ENCODE measurements around the gene DDX11.
"Not testable (repeated sequence)": the region's sequence is repeated elsewhere in the genome, so short reads cannot be mapped to it uniquely, and the experiment has no call there.

Gene DDX11

GRCh38 chr12:31070971-31071740 lies 2.5 kb upstream of the DDX11 start:
- H3K27me3 Mint-ChIP-seq (ENCODE audit: low read depth, poor library complexity); H3K4me3 Mint-ChIP-seq; DNase-seq; H3K36me3 Mint-ChIP-seq (ENCODE audit: low read depth); H3K27ac Mint-ChIP-seq; H3K9me3 Mint-ChIP-seq: not testable (repeated sequence)
- H3K4me1 Mint-ChIP-seq = peaks cover 30% of the 10 kb centered on the region

- Mint-ChIP-seq H3K4me1 (peaks cover 38% of the 10 kb centered on the region), H3K4me3 (peak overlapping the region; percentile 98), H3K36me3 (ENCODE audit: low read depth) (peaks cover 15% of the 10 kb centered on the region)
- not testable (repeated sequence) for H3K9me3 Mint-ChIP-seq; DNase-seq; H3K27ac Mint-ChIP-seq; H3K27me3 Mint-ChIP-seq (ENCODE audit: low read depth, poor library complexity)
Observed at GRCh38 chr12:31072962-31073361, 698 bp upstream of the DDX11 start.

- peak; percentile 45 for TF ChIP-seq CTCF (IDR thresholded peaks at IDR 0.05)
- Mint-ChIP-seq H3K4me3 (peak overlapping the region; percentile 98), H3K27ac (peak overlapping the region; percentile 98), H3K4me1 (peaks cover 41% of the 10 kb centered on the region), H3K36me3 (ENCODE audit: low read depth) (peaks cover 20% of the 10 kb centered on the region)
- not testable (repeated sequence) for H3K9me3 Mint-ChIP-seq; H3K27me3 Mint-ChIP-seq (ENCODE audit: low read depth, poor library complexity)
- DNase-seq = peak; percentile 29
Observed at GRCh38 chr12:31074333-31074874, 744 bp downstream of the DDX11 start.

- H3K9me3 Mint-ChIP-seq; H3K27ac Mint-ChIP-seq; DNase-seq; H3K27me3 Mint-ChIP-seq (ENCODE audit: low read depth, poor library complexity); H3K4me3 Mint-ChIP-seq: not testable (repeated sequence)
- Mint-ChIP-seq H3K4me1 (peaks cover 59% of the 10 kb centered on the region), H3K36me3 (ENCODE audit: low read depth) (peaks cover 26% of the 10 kb centered on the region)
Observed at GRCh38 chr12:31076150-31076549, 2.5 kb downstream of the DDX11 start.

- Mint-ChIP-seq H3K36me3 (ENCODE audit: low read depth) (peaks cover 26% of the 10 kb centered on the region), H3K4me1 (peaks cover 60% of the 10 kb centered on the region), H3K27ac (peak overlapping the region; percentile 74)
- not testable (repeated sequence) for H3K9me3 Mint-ChIP-seq; H3K27me3 Mint-ChIP-seq (ENCODE audit: low read depth, poor library complexity); DNase-seq; H3K4me3 Mint-ChIP-seq
Observed at GRCh38 chr12:31077095-31077494, 3.4 kb downstream of the DDX11 start.

GRCh38 chr12:31077998-31078397 lies 4.3 kb downstream of the DDX11 start:
- not testable (repeated sequence) for H3K27ac Mint-ChIP-seq; H3K4me3 Mint-ChIP-seq; H3K27me3 Mint-ChIP-seq (ENCODE audit: low read depth, poor library complexity); DNase-seq; H3K9me3 Mint-ChIP-seq
- H3K36me3 Mint-ChIP-seq (ENCODE audit: low read depth) = peaks cover 26% of the 10 kb centered on the region
- H3K4me1 Mint-ChIP-seq = peaks cover 51% of the 10 kb centered on the region

- Mint-ChIP-seq H3K36me3 (ENCODE audit: low read depth) (peaks cover 31% of the 10 kb centered on the region), H3K4me1 (peaks cover 43% of the 10 kb centered on the region)
- not testable (repeated sequence) for H3K27ac Mint-ChIP-seq; H3K4me3 Mint-ChIP-seq; H3K9me3 Mint-ChIP-seq; H3K27me3 Mint-ChIP-seq (ENCODE audit: low read depth, poor library complexity); DNase-seq
Observed at GRCh38 chr12:31079421-31079820, 5.8 kb downstream of the DDX11 start.

GRCh38 chr12:31080221-31080620 lies 6.6 kb downstream of the DDX11 start:
- Mint-ChIP-seq H3K27ac (peak overlapping the region; percentile 51), H3K4me1 (peaks cover 38% of the 10 kb centered on the region), H3K36me3 (ENCODE audit: low read depth) (peaks cover 36% of the 10 kb centered on the region)
- not testable (repeated sequence) for H3K9me3 Mint-ChIP-seq; H3K4me3 Mint-ChIP-seq; H3K27me3 Mint-ChIP-seq (ENCODE audit: low read depth, poor library complexity); DNase-seq

GRCh38 chr12:31081274-31081673 lies 7.6 kb downstream of the DDX11 start:
- not testable (repeated sequence) for H3K4me3 Mint-ChIP-seq; H3K27me3 Mint-ChIP-seq (ENCODE audit: low read depth, poor library complexity); H3K27ac Mint-ChIP-seq; DNase-seq; H3K9me3 Mint-ChIP-seq
- peaks cover 31% of the 10 kb centered on the region for H3K4me1 Mint-ChIP-seq
- peaks cover 36% of the 10 kb centered on the region for H3K36me3 Mint-ChIP-seq (ENCODE audit: low read depth)

GRCh38 chr12:31084241-31084640 lies 10.6 kb downstream of the DDX11 start:
- H3K27me3 Mint-ChIP-seq (ENCODE audit: low read depth, poor library complexity); H3K4me3 Mint-ChIP-seq; DNase-seq; H3K9me3 Mint-ChIP-seq; H3K27ac Mint-ChIP-seq: not testable (repeated sequence)
- peaks cover 20% of the 10 kb centered on the region for H3K4me1 Mint-ChIP-seq
- H3K36me3 Mint-ChIP-seq (ENCODE audit: low read depth) = peaks cover 33% of the 10 kb centered on the region

- H3K4me1 Mint-ChIP-seq; H3K4me3 Mint-ChIP-seq; DNase-seq; H3K9me3 Mint-ChIP-seq; H3K27me3 Mint-ChIP-seq (ENCODE audit: low read depth, poor library complexity): not testable (repeated sequence)
- peaks cover 31% of the 10 kb centered on the region for H3K36me3 Mint-ChIP-seq (ENCODE audit: low read depth)
- peak overlapping the region; percentile 19 for H3K27ac Mint-ChIP-seq
Observed at GRCh38 chr12:31086032-31086431, 12.4 kb downstream of the DDX11 start.

GRCh38 chr12:31087486-31087885 lies 13.8 kb downstream of the DDX11 start:
- not testable (repeated sequence) for H3K9me3 Mint-ChIP-seq; H3K4me1 Mint-ChIP-seq; H3K27me3 Mint-ChIP-seq (ENCODE audit: low read depth, poor library complexity); DNase-seq; H3K4me3 Mint-ChIP-seq
- peak overlapping the region; percentile 74 for H3K27ac Mint-ChIP-seq
- peaks cover 35% of the 10 kb centered on the region for H3K36me3 Mint-ChIP-seq (ENCODE audit: low read depth)

GRCh38 chr12:31087956-31088355 lies 14.3 kb downstream of the DDX11 start:
- peaks cover 39% of the 10 kb centered on the region for H3K36me3 Mint-ChIP-seq (ENCODE audit: low read depth)
- H3K27me3 Mint-ChIP-seq (ENCODE audit: low read depth, poor library complexity); H3K4me1 Mint-ChIP-seq; H3K27ac Mint-ChIP-seq; H3K4me3 Mint-ChIP-seq; H3K9me3 Mint-ChIP-seq; DNase-seq: not testable (repeated sequence)
